ENCODE data around the gene FAM53C.

DNA sequence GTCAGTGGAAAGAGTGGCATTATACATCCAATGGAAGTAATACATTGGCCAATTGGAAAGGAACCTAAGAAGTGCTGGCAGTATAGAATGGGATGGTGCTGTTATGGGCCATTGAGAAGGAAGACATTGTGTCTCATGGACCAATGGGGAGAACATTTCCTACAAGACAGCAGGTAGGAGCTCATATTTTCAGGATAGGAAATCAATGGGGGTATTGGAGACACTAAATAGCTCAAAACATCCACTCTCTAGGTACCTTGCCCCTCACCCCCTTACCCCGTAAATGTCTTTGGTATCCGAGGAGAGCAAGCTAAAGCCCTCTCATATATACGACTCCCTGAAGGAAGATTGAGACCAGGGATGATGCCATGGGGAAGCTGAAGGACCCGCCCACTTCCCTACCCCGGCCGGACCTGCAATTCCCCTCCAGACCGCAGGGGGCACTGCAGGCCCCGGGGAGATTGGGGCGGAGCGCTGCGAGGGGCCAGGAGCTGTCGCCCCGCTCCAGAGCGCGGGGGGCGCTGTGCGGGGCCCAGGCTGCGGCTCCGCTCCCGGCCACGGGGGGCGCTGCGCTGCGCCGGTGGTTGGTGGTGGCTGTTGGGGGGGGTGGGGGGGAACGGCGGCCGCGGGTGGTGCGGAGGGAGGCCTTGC lies 14.1 kb downstream of the FAM53C start, which contains the start of gene KDM3B:
- no peak for TF ChIP-seq POLR2A (IDR thresholded peaks at IDR 0.05; ENCODE audit: low read depth, low read length)
- no peak for TF ChIP-seq TAF1 (IDR thresholded peaks at IDR 0.05; ENCODE audit: borderline replicate concordance, low read depth, low read length)
